ENCODE data around the gene MAGEA9B. TPM values are rescaled to one million over a fixed set of nuclear protein-coding genes. Genes with fewer than 3 reads are reported as not detected.
"Not testable (repeated sequence)": the region's sequence is repeated elsewhere in the genome, so short reads cannot be mapped to it uniquely, and the experiment has no call there.

MAGEA9B gene
- total RNA-seq, 1 donor from 2014 or later = not detected

- no peak for DNase-seq (ENCODE audit: extremely low read depth, low read depth, low spot score)
These were observed 47.8 kb downstream of the MAGEA9B start for GRCh38 chrX:149539283-149540130.

GRCh38 chrX:149537474-149537873 is 49.8 kb downstream of the MAGEA9B start:
- DNase-seq (ENCODE audit: extremely low read depth, low read depth, low spot score) = not testable (repeated sequence)

GRCh38 chrX:149534926-149535602 is 52.2 kb downstream of the MAGEA9B start:
- not testable (repeated sequence) for DNase-seq (ENCODE audit: extremely low read depth, low read depth, low spot score)

GRCh38 chrX:149533999-149534398 is 53.3 kb downstream of the MAGEA9B start:
- DNase-seq (ENCODE audit: extremely low read depth, low read depth, low spot score) = not testable (repeated sequence)

GRCh38 chrX:149532868-149533267 is 54.4 kb downstream of the MAGEA9B start:
- not testable (repeated sequence) for DNase-seq (ENCODE audit: extremely low read depth, low read depth, low spot score)

Other genes starting within 250 kb of the MAGEA9B start
- gene IDS, start 82.2 kb downstream of the MAGEA9B start, total RNA-seq = 46.6 and 68.8 TPM in 2 replicates
- 10.9 and 11.2 TPM in 2 replicates for gene EOLA1, start 46.4 kb downstream of the MAGEA9B start, total RNA-seq
- gene HSFX3, start 37.5 kb downstream of the MAGEA9B start, total RNA-seq = not detected in 2 replicates
- 0.35 TPM in 1 of 2 replicates, not detected in the other for gene HSFX2, start 7.9 kb upstream of the MAGEA9B start, total RNA-seq
- 10.4 and 19.1 TPM in 2 replicates for gene TMEM185A, start 44.3 kb upstream of the MAGEA9B start, total RNA-seq
- not detected in 2 replicates for gene MAGEA11, start 124.6 kb upstream of the MAGEA9B start, total RNA-seq
- gene HSFX1, start 186.6 kb upstream of the MAGEA9B start, total RNA-seq = 1.2 and 2.1 TPM in 2 replicates
- gene MAGEA9, start 194.5 kb upstream of the MAGEA9B start, total RNA-seq = not detected in 2 replicates

All from glomerular endothelial cell (primary cell).